Right ventricle myocardium superior (tissue), 1 donor: ENCODE data around the gene CIITA. TPM values are rescaled to one million over a fixed set of nuclear protein-coding genes. Genes with fewer than 3 reads are reported as not detected.
"Not testable (repeated sequence)": the region's sequence is repeated elsewhere in the genome, so short reads cannot be mapped to it uniquely, and the experiment has no call there.

Source experiments
- ATAC-seq: fragments of 200-7000 bp; cut with Tn5 transposase; one replicate; pipeline ENCODE4 v1.9.1; 2020; ENCODE audit warnings: mild to moderate bottlenecking; ENCODE audit not compliant: poor library complexity
- DNase-seq: peaks from one replicate; pipeline ENCODE4 v3.0.0-alpha.2; 2020
- intact Hi-C: fragments of 100-400 bp; cut with DNase I; formaldehyde crosslinking; loops from one replicate; pipeline ENCODE4 v1.11.2; 2022
- total RNA-seq: library from RNA; stranded (reverse); fragmentation: NEBNext Ultra II Directional; extraction: Animal tissue kit (Norgen Biotek cat#: 25700); gene quantifications from one replicate; pipeline ENCODE4 v1.2.1, GENCODE V29; 2021
- donor health status: DM: no; HTN: yes; CAD: no; lungs with severe emphysema.

The CIITA gene
- total RNA-seq, 1 donor from 2014 or later, result 7.9 TPM

GRCh38 chr16:10964039-10964890 lies 87.3 kb downstream of the CIITA start:
- peak; percentile 94 for ATAC-seq
- intact Hi-C loops, result loop anchor here (2.0 to 10.0 kb wide), 2 partner anchors 293 to 391 kb away; partner anchors contain the start of gene SOCS1
- peak; percentile 89 for DNase-seq

- DNase-seq, result no peak
- no peak for ATAC-seq
- intact Hi-C loops, result loop anchor here (2.0 to 10.0 kb wide), 2 partner anchors 292 to 390 kb away; partner anchors contain the start of gene SOCS1
Measured at GRCh38 chr16:10964891-10965326, 87.9 kb downstream of the CIITA start.

GRCh38 chr16:10965440-10966061 lies 88.5 kb downstream of the CIITA start:
- no peak for DNase-seq
- no peak for ATAC-seq
- intact Hi-C loops, result loop anchor here (2.0 to 10.0 kb wide), 2 partner anchors 291 to 389 kb away; partner anchors contain the start of gene SOCS1

- DNase-seq (no peak), ATAC-seq (no peak)
- intact Hi-C loops, result loop anchor here (10.0 kb wide), 1 partner anchor 389 kb away; no protein-coding TSS in a partner anchor
Measured at GRCh38 chr16:10966129-10966528, 89.1 kb downstream of the CIITA start.

- ATAC-seq, DNase-seq: not testable (repeated sequence)
- intact Hi-C loops, result loop anchor here (10.0 kb wide), 1 partner anchor 388 kb away; no protein-coding TSS in a partner anchor
Measured at GRCh38 chr16:10966559-10966958, 89.6 kb downstream of the CIITA start.

GRCh38 chr16:10967986-10968385 lies 91.0 kb downstream of the CIITA start:
- intact Hi-C loops, result loop anchor here (10.0 kb wide), 1 partner anchor 387 kb away; no protein-coding TSS in a partner anchor
- ATAC-seq (peak; percentile 65), DNase-seq (no peak)

- DNase-seq (no peak), ATAC-seq (no peak)
- intact Hi-C loops, result loop anchor here (10.0 kb wide), 1 partner anchor 386 kb away; no protein-coding TSS in a partner anchor
Measured at GRCh38 chr16:10968498-10968897, 91.5 kb downstream of the CIITA start.

GRCh38 chr16:10969615-10970014 lies 92.6 kb downstream of the CIITA start:
- intact Hi-C loops, result loop anchor here (10.0 kb wide), 2 partner anchors 135 to 385 kb away; no protein-coding TSS in a partner anchor
- ATAC-seq, result no peak

GRCh38 chr16:10970065-10970464 lies 93.1 kb downstream of the CIITA start:
- ATAC-seq, result no peak
- intact Hi-C loops, result loop anchor here (10.0 kb wide), 1 partner anchor 135 kb away; no protein-coding TSS in a partner anchor
- no peak for DNase-seq

More at GRCh38 chr16:10969615-10970014, 92.6 kb downstream of the CIITA start:
- no peak for DNase-seq

GRCh38 chr16:10971560-10971961 lies 94.6 kb downstream of the CIITA start:
- no peak for DNase-seq
- intact Hi-C loops, result loop anchor here (10.0 kb wide), 1 partner anchor 133 kb away; no protein-coding TSS in a partner anchor
- ATAC-seq, result peak; percentile 78

- no peak for DNase-seq
- no peak for ATAC-seq
- intact Hi-C loops, result loop anchor here (10.0 kb wide), 1 partner anchor 133 kb away; no protein-coding TSS in a partner anchor
Measured at GRCh38 chr16:10972108-10972818, 95.3 kb downstream of the CIITA start.

GRCh38 chr16:10972819-10973464 lies 95.9 kb downstream of the CIITA start:
- intact Hi-C loops, result loop anchor here (10.0 kb wide), 1 partner anchor 132 kb away; no protein-coding TSS in a partner anchor
- no peak for DNase-seq
- ATAC-seq, result no peak

GRCh38 chr16:10976634-10977033 lies 99.6 kb downstream of the CIITA start:
- DNase-seq (no peak), ATAC-seq (no peak)
- intact Hi-C loops, result loop anchor here (10.0 kb wide), 1 partner anchor 128 kb away; no protein-coding TSS in a partner anchor

GRCh38 chr16:10978124-10978523 lies 101.1 kb downstream of the CIITA start:
- no peak for ATAC-seq
- intact Hi-C loops, result loop anchor here (10.0 kb wide), 1 partner anchor 127 kb away; no protein-coding TSS in a partner anchor
- no peak for DNase-seq

GRCh38 chr16:10978871-10979446 lies 102.0 kb downstream of the CIITA start:
- intact Hi-C loops, result loop anchor here (10.0 kb wide), 1 partner anchor 126 kb away; no protein-coding TSS in a partner anchor
- ATAC-seq (no peak), DNase-seq (no peak)

- DNase-seq (peak; percentile 48), ATAC-seq (peak; percentile 66)
- intact Hi-C loops, result loop anchor here (10.0 kb wide), 1 partner anchor 125 kb away; no protein-coding TSS in a partner anchor
Measured at GRCh38 chr16:10979717-10980601, 103.0 kb downstream of the CIITA start.
